GM12872 (cell line): ENCODE data around the gene GAPDHS.

Experiments used
- TF ChIP-seq, protein P1 (sequence below): IDR thresholded peaks from 3 replicates; pipeline ENCODE4 v1.5.1; 2011; ENCODE audit warnings: low read depth, mild to moderate bottlenecking, low read length, moderate library complexity; ENCODE audit not compliant: insufficient read depth

Gene GAPDHS

DNA sequence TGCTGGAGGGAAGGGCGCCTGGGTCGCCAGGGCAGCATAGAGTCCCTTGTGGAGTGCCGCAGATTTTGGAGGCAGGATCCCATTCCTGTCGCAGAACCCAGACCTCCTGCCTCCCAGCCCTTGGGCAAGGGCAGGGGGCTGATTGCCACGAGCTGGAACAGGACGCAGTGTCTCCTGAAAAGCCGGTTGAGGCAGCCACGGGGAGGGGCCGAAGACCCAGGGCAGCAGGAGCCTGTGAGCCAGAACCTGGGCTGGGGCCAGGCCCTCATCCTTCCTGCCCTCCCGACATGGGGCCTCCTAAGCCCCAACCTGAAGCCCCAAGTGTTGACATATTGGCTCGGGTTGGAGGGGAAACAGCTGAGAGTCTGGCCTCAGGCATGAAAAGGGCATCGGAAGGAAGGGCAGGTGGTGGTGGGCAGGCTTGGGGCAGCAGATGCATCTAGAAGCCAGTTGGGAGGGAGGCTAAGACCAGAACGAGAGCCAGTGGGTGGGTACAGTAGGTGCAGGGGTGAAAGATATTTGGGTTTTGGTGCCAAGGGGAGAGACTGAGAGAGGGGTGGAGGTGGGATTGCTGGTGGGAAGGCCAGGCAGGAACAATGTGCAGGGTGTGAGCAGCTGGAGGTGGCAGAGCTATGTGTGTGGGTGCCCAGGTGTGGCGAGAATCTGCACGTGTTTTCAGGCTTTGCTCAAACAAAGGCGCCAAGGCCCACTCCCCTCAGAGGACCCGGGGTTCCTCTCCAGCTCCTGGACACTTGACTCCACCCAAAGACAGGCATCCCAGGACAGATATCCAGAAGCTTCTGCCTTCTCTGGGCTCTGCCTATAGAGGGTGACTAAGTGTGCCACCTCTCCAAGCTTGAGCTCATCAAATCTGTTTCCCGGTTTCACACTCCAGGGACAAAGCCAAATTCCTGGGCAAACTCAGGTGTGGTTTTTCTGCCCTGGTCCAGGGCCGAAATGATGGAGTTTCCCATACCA is 3.7 kb upstream of the GAPDHS start:
- TF ChIP-seq, protein P1, sequence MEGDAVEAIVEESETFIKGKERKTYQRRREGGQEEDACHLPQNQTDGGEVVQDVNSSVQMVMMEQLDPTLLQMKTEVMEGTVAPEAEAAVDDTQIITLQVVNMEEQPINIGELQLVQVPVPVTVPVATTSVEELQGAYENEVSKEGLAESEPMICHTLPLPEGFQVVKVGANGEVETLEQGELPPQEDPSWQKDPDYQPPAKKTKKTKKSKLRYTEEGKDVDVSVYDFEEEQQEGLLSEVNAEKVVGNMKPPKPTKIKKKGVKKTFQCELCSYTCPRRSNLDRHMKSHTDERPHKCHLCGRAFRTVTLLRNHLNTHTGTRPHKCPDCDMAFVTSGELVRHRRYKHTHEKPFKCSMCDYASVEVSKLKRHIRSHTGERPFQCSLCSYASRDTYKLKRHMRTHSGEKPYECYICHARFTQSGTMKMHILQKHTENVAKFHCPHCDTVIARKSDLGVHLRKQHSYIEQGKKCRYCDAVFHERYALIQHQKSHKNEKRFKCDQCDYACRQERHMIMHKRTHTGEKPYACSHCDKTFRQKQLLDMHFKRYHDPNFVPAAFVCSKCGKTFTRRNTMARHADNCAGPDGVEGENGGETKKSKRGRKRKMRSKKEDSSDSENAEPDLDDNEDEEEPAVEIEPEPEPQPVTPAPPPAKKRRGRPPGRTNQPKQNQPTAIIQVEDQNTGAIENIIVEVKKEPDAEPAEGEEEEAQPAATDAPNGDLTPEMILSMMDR, result no peak

DNA sequence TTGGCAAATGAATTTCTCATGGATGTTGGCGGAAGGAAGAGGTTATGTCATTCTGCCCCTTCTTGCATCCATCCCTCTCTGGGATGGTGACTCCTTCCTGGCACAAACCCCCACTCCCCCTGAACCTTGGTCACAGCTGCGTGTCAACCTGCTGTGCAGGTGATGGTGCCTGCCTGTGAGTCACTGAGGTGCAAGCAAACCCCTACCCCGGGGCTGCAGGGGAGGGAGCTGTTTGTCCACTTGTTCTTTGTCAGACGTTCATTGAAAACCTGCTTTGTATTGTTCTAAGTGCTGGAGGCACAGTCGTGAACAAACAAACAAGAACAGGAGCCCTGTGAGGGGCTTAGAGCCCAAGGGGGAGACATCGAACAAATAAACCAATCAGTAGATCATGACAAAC is 2.0 kb upstream of the GAPDHS start:
- TF ChIP-seq, protein P1, result no peak

DNA sequence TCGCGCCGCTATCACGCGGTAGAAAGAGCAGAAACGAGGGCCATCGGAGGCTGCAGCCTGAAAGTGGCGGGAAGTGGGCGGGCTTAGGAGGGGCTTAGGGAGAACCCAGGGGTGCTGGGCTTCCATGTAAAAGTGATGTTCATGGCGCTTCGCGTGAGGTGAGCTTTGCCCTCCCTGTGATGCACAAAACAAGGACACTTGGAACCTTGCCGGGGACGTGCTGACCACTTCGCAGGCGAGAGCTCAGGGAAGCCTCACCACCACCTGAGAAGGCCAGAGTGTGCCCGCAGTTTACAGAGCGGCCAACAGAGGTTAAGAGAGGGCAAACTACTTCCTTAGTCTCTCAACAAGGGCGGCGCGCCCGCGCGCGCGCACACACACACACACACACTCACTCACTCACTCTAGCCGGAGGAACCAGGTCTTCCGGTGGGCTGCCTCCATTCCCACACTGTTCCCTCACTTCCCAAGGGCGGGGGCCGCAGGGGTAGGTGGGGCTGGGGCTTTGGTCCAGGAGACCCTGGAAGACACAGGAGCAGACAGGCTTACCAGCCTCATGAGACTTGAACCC is 651 bp downstream of the GAPDHS start:
- TF ChIP-seq, protein P1, result no peak

DNA sequence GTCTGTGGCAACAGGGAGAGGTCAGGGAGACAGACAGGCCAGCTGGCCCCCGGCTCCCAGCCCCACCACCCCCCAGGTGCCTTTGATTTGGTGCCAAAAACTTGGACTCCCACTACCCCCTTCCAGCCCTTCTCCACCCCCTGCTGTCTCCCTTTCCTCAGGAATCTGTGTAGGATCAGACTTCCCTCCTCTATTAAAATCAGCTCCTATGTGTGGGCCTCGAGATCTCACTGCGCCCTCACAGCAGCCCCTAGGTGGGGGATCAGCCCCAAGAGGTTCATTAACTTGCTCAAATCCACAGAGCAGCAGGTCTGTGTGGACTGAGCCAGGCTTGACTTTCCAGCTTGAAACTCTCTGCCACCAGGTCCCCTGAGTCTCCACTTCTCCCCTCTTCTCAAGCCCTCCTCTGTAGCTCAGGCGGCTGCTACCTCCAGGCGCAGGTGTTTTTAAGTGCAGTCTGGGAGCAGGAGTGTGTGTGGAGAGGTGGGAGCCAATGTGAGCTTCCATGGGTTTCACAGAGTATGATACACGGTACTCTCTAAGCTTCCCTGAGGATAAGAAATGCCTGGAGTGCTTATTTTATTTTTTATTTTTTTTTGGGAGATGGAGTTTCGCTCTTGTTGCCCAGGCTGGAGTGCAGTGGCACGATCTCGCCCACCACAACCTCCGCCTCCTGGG is 1.7 kb downstream of the GAPDHS start:
- TF ChIP-seq, protein P1, result no peak

- TF ChIP-seq, protein P1, result no peak
These were observed 6.1 kb downstream of the GAPDHS start for GRCh38 chr19:35539314-35539713.

DNA sequence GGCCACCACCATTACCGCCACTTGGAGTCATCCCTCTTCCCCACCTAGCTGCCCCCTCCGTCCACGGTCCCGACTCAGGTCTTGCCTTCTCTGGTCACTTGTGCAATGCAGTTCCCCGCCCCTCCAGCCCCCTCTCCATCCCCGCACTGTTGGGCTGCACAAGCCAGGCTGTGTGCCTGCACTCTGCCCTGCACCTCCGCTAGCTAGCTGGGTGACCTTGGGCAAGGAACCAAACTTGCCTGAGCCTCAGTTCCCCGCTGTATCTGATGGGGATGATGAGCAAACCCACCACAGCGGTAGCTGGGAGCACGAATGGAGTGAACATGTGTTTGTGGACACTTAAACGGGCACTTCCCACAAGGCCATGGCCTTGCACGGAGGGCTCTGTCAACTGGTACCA is 6.6 kb downstream of the GAPDHS start:
- TF ChIP-seq, protein P1, result no peak

- TF ChIP-seq, protein P1, result no peak
These were observed 7.2 kb downstream of the GAPDHS start for GRCh38 chr19:35540356-35540927.
